OCI-LY3 (cell line): ENCODE measurements around the gene CDK11A.
"Not testable (repeated sequence)": the region's sequence is repeated elsewhere in the genome, so short reads cannot be mapped to it uniquely, and the experiment has no call there.

Source experiments
- CTCF ChIP-seq: fragments of 200-600, 300-600 bp; sonication (generic); IDR thresholded peaks from 2 replicates; pipeline ENCODE4 v1.5.1; 2014; ENCODE audit warnings: antibody characterized with exemption, low read length, low read depth
- EZH2phosphoT487 ChIP-seq: fragments of 200-600 bp; shearing (Covaris generic); IDR thresholded peaks from 2 replicates; pipeline ENCODE4 v1.6.1; 2018; ENCODE audit warnings: antibody characterized with exemption, mixed run types, low read depth

DNA sequence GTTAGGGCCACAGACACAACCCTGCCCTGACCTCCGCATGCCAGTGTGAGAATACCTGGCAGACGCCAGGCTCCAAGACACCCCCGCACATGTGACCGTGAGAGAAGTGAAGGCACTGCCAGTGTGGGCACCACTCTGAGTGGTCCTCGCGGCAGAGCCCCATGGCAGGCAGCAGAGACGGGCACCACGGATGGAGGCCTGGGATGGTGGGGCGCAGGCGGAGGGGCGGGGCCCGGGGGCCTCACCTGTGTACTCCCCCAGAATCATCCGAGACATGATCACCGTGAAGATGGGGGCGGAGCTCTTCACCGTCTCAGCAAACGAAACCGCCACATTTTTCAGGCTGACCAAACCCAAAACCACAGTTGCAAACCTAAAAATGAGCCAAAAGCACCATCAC lies 48.9 kb downstream of the CDK11A start:
- not testable (repeated sequence) for TF ChIP-seq CTCF, EZH2phosphoT487
